ENCODE results near the gene ZMIZ1. TPM values are rescaled to one million over a fixed set of nuclear protein-coding genes. Genes with fewer than 3 reads are reported as not detected.

Gene ZMIZ1
- polyA plus RNA-seq, 3 donors, result 3.3 to 64.6 (median 8.9) TPM

- peak in 1 of 3 donors; percentile 63 for DNase-seq
Observed at GRCh38 chr10:79352035-79352877, 283.5 kb downstream of the ZMIZ1 start.

GRCh38 chr10:79353000-79353406 is 284.2 kb downstream of the ZMIZ1 start:
- H3K27ac Mint-ChIP-seq, result peak overlapping the region; percentile 84 to 94 (median 92)
- Histone ChIP-seq H3K9ac (ENCODE audit: insufficient read depth, low read length, poor library complexity, severe bottlenecking) (peak overlapping the region; percentile 6), H3K4me1 (ENCODE audit: control insufficient read depth in 1 of 2, insufficient read depth in 2 of 2, low read length in 2 of 2) (peaks cover 83 to 88% of the 10 kb centered on the region in 2 donors), H3K27me3 (ENCODE audit: control insufficient read depth in 2 of 2, insufficient read depth in 2 of 2, low read length in 2 of 2) (no peaks in the 10 kb centered on the region), H3K4me3 (replicated peaks in 1 of 3; ENCODE audit: low read depth in 2 of 3, low read length in 3 of 3) (peak overlapping the region in 1 of 3 experiments; percentile 37), H3K9me3 (replicated peaks in 1 of 2; ENCODE audit: control insufficient read depth in 1 of 2, insufficient read depth in 1 of 2, low read length in 2 of 2) (no peaks in the 10 kb centered on the region), H3K27ac (ENCODE audit: low read depth in 1 of 2, low read length in 2 of 2) (peak overlapping the region; percentile 74 to 80), H2AFZ (ENCODE audit: insufficient read depth, low read depth, low read length, poor library complexity, severe bottlenecking) (no peak overlapping the region), H3K4me2 (replicated peaks; ENCODE audit: extremely low read depth, low read length, poor library complexity, severe bottlenecking) (peak overlapping the region; percentile 32), H3K36me3 (replicated peaks in 1 of 2; ENCODE audit: control insufficient read depth in 1 of 2, insufficient read depth in 2 of 2, low read length in 2 of 2) (peaks cover 66 to 71% of the 10 kb centered on the region in 2 donors), H3K79me2 (ENCODE audit: insufficient read depth, low read length) (peaks cover 70% of the 10 kb centered on the region), H4K20me1 (ENCODE audit: insufficient read depth, low read length) (peaks cover 92% of the 10 kb centered on the region)
- 21% methylated on average over 8 of the region's 8 CpGs for WGBS (ENCODE audit: insufficient coverage)
- TF ChIP-seq, protein P1, sequence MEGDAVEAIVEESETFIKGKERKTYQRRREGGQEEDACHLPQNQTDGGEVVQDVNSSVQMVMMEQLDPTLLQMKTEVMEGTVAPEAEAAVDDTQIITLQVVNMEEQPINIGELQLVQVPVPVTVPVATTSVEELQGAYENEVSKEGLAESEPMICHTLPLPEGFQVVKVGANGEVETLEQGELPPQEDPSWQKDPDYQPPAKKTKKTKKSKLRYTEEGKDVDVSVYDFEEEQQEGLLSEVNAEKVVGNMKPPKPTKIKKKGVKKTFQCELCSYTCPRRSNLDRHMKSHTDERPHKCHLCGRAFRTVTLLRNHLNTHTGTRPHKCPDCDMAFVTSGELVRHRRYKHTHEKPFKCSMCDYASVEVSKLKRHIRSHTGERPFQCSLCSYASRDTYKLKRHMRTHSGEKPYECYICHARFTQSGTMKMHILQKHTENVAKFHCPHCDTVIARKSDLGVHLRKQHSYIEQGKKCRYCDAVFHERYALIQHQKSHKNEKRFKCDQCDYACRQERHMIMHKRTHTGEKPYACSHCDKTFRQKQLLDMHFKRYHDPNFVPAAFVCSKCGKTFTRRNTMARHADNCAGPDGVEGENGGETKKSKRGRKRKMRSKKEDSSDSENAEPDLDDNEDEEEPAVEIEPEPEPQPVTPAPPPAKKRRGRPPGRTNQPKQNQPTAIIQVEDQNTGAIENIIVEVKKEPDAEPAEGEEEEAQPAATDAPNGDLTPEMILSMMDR (IDR thresholded peaks at IDR 0.05), result no peak
- peaks cover 0 to 3% (median 2%) of the 10 kb centered on the region in 3 donors for H3K27me3 Mint-ChIP-seq (ENCODE audit: low read depth in 3 of 3)
- H3K4me1 Mint-ChIP-seq, result peaks cover 81% of the 10 kb centered on the region
- peak; percentile 82 to 88 (median 84) for DNase-seq
- peaks cover 83 to 88% of the 10 kb centered on the region in 2 donors for H3K36me3 Mint-ChIP-seq
- no peak overlapping the region for H3K4me3 Mint-ChIP-seq
- intact Hi-C loops (cut with micrococcal nuclease), result loop anchor here (2.0 to 10.0 kb wide), 3 partner anchors 36 to 108 kb away; no protein-coding TSS in a partner anchor
- H3K9me3 Mint-ChIP-seq, result peaks cover 0 to 1% (median 0%) of the 10 kb centered on the region in 7 donors

More at GRCh38 chr10:79352035-79352877, 283.5 kb downstream of the ZMIZ1 start:
- TF ChIP-seq, protein P1 (IDR thresholded peaks at IDR 0.05), result no peak
- Mint-ChIP-seq H3K4me1 (peaks cover 81% of the 10 kb centered on the region), H3K27ac (peak overlapping the region; percentile 88 to 94 (median 92)), H3K9me3 (peaks cover 0 to 1% (median 0%) of the 10 kb centered on the region in 7 donors), H3K36me3 (peaks cover 78 to 82% of the 10 kb centered on the region in 2 donors), H3K4me3 (peak overlapping the region; percentile 51 to 64), H3K27me3 (ENCODE audit: low read depth in 3 of 3) (peaks cover 0 to 3% (median 2%) of the 10 kb centered on the region in 3 donors)
- 74% methylated on average over 10 of the region's 11 CpGs for WGBS (ENCODE audit: insufficient coverage)
- Histone ChIP-seq H3K27me3 (ENCODE audit: control insufficient read depth in 2 of 2, insufficient read depth in 2 of 2, low read length in 2 of 2) (no peaks in the 10 kb centered on the region), H3K4me2 (replicated peaks; ENCODE audit: extremely low read depth, low read length, poor library complexity, severe bottlenecking) (peak overlapping the region; percentile 32), H3K9ac (ENCODE audit: insufficient read depth, low read length, poor library complexity, severe bottlenecking) (peak overlapping the region; percentile 6), H4K20me1 (ENCODE audit: insufficient read depth, low read length) (peaks cover 99% of the 10 kb centered on the region), H3K27ac (ENCODE audit: low read depth in 1 of 2, low read length in 2 of 2) (peak overlapping the region; percentile 74 to 80), H3K4me3 (replicated peaks in 1 of 3; ENCODE audit: low read depth in 2 of 3, low read length in 3 of 3) (peak overlapping the region in 1 of 3 experiments; percentile 37), H3K9me3 (replicated peaks in 1 of 2; ENCODE audit: control insufficient read depth in 1 of 2, insufficient read depth in 1 of 2, low read length in 2 of 2) (no peaks in the 10 kb centered on the region), H3K79me2 (ENCODE audit: insufficient read depth, low read length) (peaks cover 76% of the 10 kb centered on the region), H3K4me1 (ENCODE audit: control insufficient read depth in 1 of 2, insufficient read depth in 2 of 2, low read length in 2 of 2) (peaks cover 86 to 95% of the 10 kb centered on the region in 2 donors), H2AFZ (ENCODE audit: insufficient read depth, low read depth, low read length, poor library complexity, severe bottlenecking) (no peak overlapping the region), H3K36me3 (replicated peaks in 1 of 2; ENCODE audit: control insufficient read depth in 1 of 2, insufficient read depth in 2 of 2, low read length in 2 of 2) (peaks cover 63 to 71% of the 10 kb centered on the region in 2 donors)
- intact Hi-C loops (cut with micrococcal nuclease), result loop anchor here (2.0 to 10.0 kb wide), 3 partner anchors 35 to 107 kb away; no protein-coding TSS in a partner anchor
